Kidney (tissue), 14 donors: ENCODE results near the gene EBF4. TPM values are rescaled to one million over a fixed set of nuclear protein-coding genes. Genes with fewer than 3 reads are reported as not detected.

ENCODE experiments used
- DNase-seq, 5 donors: peaks; one replicate each; pipeline ENCODE4 v3.0.0-alpha.2; 2013 to 2020
- FAIRE-seq: peaks from 2 replicates; lab custom pipeline; 2012; peaks lifted over from hg19 to GRCh38; lab: Jason Lieb, UNC
- H3K27ac ChIP-seq, 2 donors: one replicate each; pipeline ENCODE4 v1.7.0; 2013; ENCODE audit warnings: low read depth in 2 of 2, low read length in 2 of 2, inconsistent platforms in 1 of 2
- H3K27me3 ChIP-seq: one replicate; pipeline ENCODE4 v1.7.1; 2013; ENCODE audit warnings: low read length, inconsistent platforms; ENCODE audit not compliant: control insufficient read depth, insufficient read depth
- H3K36me3 ChIP-seq, 3 donors: one replicate each; pipeline versions ENCODE4 v1.7.0 to v1.7.1; 2013; ENCODE audit warnings: low read length in 3 of 3, control low read depth in 1 of 3, inconsistent platforms in 1 of 3; ENCODE audit not compliant: insufficient read depth in 3 of 3, control insufficient read depth in 2 of 3
- H3K4me1 ChIP-seq, 3 donors: one replicate each; pipeline versions ENCODE4 v1.7.0 to v1.7.1; 2013; ENCODE audit warnings: low read length in 3 of 3, inconsistent platforms in 1 of 3, low read depth in 1 of 3; ENCODE audit not compliant: control insufficient read depth in 2 of 3, insufficient read depth in 2 of 3
- H3K4me3 ChIP-seq, 3 donors: one replicate each; pipeline versions ENCODE4 v1.7.0 to v1.8.1; 2013; ENCODE audit warnings: low read length in 3 of 3, control low read depth in 1 of 3, inconsistent platforms in 1 of 3
- H3K9ac ChIP-seq, 3 donors: one replicate each; pipeline versions ENCODE4 v1.7.0 to v1.7.1; 2013; ENCODE audit warnings: low read length in 3 of 3, control low read depth in 1 of 3, inconsistent platforms in 1 of 3
- H3K9me3 ChIP-seq, 3 donors: one replicate each; pipeline versions ENCODE4 v1.7.0 to v1.7.1; 2013; ENCODE audit warnings: low read length in 3 of 3, control low read depth in 1 of 3, inconsistent platforms in 1 of 3; ENCODE audit not compliant: control insufficient read depth in 2 of 3, insufficient read depth in 1 of 3
- intact Hi-C: fragments of 100-400 bp; cut with DNase I; formaldehyde crosslinking; loops from one replicate; pipeline ENCODE4 v1.11.1; 2022
- polyA plus RNA-seq: library from polyadenylated mRNA; stranded (reverse); fragments of 350-450 nt; fragmentation: Illumina TruSeq; extraction: RNeasy Lipid Tissue Mini Kit (QIAGEN cat#74804); gene quantifications from one replicate; pipeline ENCODE4 v1.2.3, GENCODE V29; 2014; ENCODE audit warnings: low read depth, low replicate concordance; ENCODE audit not compliant: insufficient read depth
- total RNA-seq: library from RNA; stranded (reverse); fragmentation: NEBNext Ultra II Directional; extraction: Animal tissue kit (Norgen Biotek cat#: 25700); gene quantifications from one replicate; pipeline ENCODE4 v1.2.1, GENCODE V29; 2021
- TF ChIP-seq, protein P1 (sequence below): IDR thresholded peaks from 3 replicates; pipeline ENCODE4 v1.5.1; 2012; ENCODE audit warnings: mild to moderate bottlenecking, moderate library complexity, borderline replicate concordance; ENCODE audit not compliant: insufficient read depth; ENCODE audit errors: extremely low read depth
- donor health status: control.
- donor health status: control.
- donor health status: control.
- donor health status: control.
- donor health status: control.
- donor health status: DM: yes; HTN: yes; CAD: no.
- donor health status: Normal renal cell carcinoma (clear cell type).

EBF4 gene
- total and polyA plus RNA-seq, 2 donors from 2014 or later = 8.8 to 10.2 TPM

DNA sequence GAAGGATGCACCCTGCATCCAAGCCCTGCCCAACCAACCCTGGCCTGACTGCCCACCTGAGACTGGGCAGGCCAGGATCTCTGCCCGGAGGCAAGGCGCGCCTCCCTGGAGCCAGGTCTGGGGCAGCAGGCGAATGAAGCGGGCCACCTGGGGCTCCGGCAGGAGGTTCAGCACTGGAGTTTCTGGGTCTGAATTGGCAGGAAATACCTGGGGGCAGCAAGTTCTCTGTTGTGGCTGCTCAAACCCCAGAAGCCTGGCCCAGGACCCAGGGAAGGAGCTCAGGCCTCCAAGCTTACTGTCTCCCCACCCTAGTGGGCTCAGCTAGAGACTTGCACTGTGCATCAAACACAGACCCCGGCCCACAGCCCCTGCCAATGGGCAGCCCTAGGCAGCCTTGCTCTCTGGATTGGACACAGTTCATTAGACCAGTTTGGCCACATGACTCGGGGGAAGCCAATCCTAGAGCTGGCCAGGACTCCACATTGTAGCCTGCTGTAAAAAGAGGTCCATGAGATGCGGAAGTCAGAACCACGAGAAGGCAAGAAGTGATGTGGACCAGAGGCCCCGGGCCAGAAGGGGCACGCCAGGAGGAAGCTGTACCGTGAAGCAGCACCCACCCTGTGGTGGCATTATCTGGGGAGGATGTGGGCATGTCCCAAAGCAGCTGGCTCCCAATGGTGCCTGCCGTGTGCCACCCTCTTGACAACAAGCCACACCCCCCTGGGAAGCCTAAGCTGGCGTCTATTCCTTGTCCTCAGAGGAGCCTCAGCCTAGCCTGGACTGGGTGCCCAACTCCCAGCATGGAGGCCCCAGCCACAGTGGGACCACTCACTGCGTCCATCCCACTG, 104.8 kb downstream of the EBF4 start:
- Histone ChIP-seq H3K4me1 (peaks cover 0 to 3% (median 0%) of the 10 kb centered on the region in 3 donors), H3K36me3 (no peaks in the 10 kb centered on the region), H3K4me3 (no peak overlapping the region), H3K27ac (no peak overlapping the region), H3K9me3 (no peaks in the 10 kb centered on the region), H3K27me3 (no peaks in the 10 kb centered on the region), H3K9ac (no peak overlapping the region)
- FAIRE-seq = no peak
- no peak for DNase-seq
- TF ChIP-seq, protein P1, sequence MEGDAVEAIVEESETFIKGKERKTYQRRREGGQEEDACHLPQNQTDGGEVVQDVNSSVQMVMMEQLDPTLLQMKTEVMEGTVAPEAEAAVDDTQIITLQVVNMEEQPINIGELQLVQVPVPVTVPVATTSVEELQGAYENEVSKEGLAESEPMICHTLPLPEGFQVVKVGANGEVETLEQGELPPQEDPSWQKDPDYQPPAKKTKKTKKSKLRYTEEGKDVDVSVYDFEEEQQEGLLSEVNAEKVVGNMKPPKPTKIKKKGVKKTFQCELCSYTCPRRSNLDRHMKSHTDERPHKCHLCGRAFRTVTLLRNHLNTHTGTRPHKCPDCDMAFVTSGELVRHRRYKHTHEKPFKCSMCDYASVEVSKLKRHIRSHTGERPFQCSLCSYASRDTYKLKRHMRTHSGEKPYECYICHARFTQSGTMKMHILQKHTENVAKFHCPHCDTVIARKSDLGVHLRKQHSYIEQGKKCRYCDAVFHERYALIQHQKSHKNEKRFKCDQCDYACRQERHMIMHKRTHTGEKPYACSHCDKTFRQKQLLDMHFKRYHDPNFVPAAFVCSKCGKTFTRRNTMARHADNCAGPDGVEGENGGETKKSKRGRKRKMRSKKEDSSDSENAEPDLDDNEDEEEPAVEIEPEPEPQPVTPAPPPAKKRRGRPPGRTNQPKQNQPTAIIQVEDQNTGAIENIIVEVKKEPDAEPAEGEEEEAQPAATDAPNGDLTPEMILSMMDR = no peak
- intact Hi-C loops = no loop called here

DNA sequence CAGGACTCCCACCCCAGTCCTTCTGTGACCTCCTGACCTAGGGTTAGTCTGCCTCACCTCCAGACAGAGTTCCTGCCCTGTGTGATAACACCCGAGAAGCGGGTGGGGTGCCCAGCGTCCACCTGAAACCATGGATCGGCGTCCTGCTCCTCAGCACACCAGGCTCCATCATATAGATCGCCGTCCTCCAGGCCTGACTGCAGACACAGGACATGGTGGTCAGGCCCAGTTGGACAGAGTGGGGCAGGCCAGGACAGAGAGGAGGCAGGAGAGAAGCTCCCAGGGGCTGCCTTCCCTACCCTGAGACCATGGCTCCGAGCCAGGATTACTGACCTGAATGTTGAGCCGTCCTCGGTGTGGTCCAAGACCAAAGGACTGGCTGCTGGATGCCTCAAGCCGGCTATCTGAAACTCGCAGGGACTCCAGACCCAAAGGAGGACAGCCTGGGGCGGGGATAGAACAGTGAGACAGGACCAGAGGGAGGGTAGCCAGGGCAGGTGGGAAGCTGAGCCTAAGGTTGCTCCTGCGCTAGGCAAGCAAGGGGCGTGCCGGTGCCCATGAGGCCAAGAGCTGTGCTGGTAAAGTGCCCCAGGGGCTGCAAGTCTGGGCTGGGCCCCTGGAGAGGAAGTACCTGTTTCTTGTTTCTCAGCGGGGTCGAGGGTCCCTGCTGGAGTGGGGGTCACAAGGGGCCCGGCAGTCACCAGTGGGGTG, 105.7 kb downstream of the EBF4 start:
- no peak overlapping the region for H3K27ac ChIP-seq
- H3K27me3 ChIP-seq = no peaks in the 10 kb centered on the region
- H3K4me3 ChIP-seq = no peak overlapping the region
- H3K9ac ChIP-seq = no peak overlapping the region
- no peak for DNase-seq
- intact Hi-C loops = no loop called here
- FAIRE-seq = no peak
- no peaks in the 10 kb centered on the region for H3K36me3 ChIP-seq
- no peaks in the 10 kb centered on the region for H3K9me3 ChIP-seq
- TF ChIP-seq, protein P1 = no peak
- H3K4me1 ChIP-seq = peaks cover 0 to 3% (median 0%) of the 10 kb centered on the region in 3 donors

DNA sequence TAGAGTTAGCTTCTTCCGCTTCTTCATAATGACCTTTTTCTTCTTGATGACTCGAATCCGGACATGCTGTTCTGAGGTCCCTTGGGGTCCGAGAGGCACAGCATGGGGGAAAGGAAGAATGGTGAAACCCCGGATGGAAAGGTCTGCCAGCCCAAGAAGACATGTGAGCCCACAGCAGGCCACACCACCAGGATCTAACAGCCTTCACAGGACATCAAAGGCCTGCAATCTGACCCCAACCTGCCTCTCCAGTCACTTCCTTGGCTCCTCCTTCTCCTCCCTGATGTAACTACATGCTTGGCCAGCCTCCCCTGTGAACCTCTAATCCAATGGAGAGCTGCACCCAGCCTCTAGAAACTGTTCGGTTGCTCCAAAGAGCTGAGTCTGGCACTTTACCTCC, 106.2 kb downstream of the EBF4 start:
- Histone ChIP-seq H3K9ac (no peak overlapping the region), H3K27ac (no peak overlapping the region), H3K9me3 (no peaks in the 10 kb centered on the region), H3K4me3 (peak overlapping the region in 1 of 3 donors; percentile 26), H3K4me1 (peaks cover 0 to 3% (median 0%) of the 10 kb centered on the region in 3 donors), H3K27me3 (no peaks in the 10 kb centered on the region), H3K36me3 (no peaks in the 10 kb centered on the region)
- FAIRE-seq (no peak), DNase-seq (peak in 3 of 5 donors; percentile 69 to 84 (median 69))
- intact Hi-C loops = no loop called here
- TF ChIP-seq, protein P1 = no peak
